Measurements from ENCODE around the gene USP17L19. TPM values are rescaled to one million over a fixed set of nuclear protein-coding genes. Genes with fewer than 3 reads are reported as not detected.
"Not testable (repeated sequence)": the region's sequence is repeated elsewhere in the genome, so short reads cannot be mapped to it uniquely, and the experiment has no call there.

USP17L19 gene
- total RNA-seq, 1 experiment from 2014 or later: not detected

DNA sequence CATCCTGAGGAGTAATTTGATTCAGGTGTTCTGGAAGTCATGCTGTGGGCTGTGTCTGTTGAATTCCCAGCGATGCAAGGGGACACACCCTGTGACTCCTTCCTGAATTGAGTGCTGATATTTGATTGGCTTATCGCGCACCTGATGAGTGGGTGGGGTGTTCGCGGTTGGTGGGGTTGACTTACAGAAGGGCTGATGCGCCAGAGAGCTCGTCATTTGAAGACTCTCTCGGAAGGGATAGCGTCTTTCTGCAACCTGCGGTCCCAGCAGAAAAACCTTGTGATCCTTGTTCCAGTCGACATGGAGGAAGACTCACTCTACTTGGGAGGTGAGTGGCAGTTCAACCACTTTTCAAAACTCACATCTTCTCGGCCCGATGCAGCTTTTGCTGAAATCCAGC is 9.4 kb downstream of the USP17L19 start, which contains the start of gene USP17L21:
USP17L21 (plus strand) TSS at position 301 of the 400 bp plus-strand sequence; CDS start at position 301, 0 bp downstream.
- H3K9me3 Mint-ChIP-seq; H3K4me1 Mint-ChIP-seq; H3K36me3 Mint-ChIP-seq; H3K27me3 Mint-ChIP-seq (ENCODE audit: low read depth); CTCF ChIA-PET; H3K4me3 Mint-ChIP-seq; ATAC-seq; H3K27ac Mint-ChIP-seq; DNase-seq (ENCODE audit: low spot score); POLR2A ChIA-PET: not testable (repeated sequence)

DNA sequence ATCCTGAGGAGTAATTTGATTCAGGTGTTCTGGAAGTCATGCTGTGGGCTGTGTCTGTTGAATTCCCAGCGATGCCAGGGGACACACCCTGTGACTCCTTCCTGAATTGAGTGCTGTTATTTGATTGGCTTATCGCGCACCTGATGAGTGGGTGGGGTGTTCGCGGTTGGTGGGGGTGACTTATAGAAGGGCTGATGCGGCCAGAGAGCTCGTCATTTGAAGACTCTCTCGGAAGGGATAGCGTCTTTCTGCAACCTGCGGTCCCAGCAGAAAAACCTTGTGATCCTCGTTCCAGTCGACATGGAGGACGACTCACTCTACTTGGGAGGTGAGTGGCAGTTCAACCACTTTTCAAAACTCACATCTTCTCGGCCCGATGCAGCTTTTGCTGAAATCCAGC is 14.1 kb downstream of the USP17L19 start, which contains the start of gene USP17L22:
USP17L22 (plus strand) TSS at position 301 of the 400 bp plus-strand sequence; CDS start at position 301, 0 bp downstream.
- H3K27me3 Mint-ChIP-seq (ENCODE audit: low read depth); H3K9me3 Mint-ChIP-seq; H3K27ac Mint-ChIP-seq; H3K4me3 Mint-ChIP-seq; H3K4me1 Mint-ChIP-seq; CTCF ChIA-PET; DNase-seq (ENCODE audit: low spot score); POLR2A ChIA-PET; H3K36me3 Mint-ChIP-seq; ATAC-seq: not testable (repeated sequence)

DNA sequence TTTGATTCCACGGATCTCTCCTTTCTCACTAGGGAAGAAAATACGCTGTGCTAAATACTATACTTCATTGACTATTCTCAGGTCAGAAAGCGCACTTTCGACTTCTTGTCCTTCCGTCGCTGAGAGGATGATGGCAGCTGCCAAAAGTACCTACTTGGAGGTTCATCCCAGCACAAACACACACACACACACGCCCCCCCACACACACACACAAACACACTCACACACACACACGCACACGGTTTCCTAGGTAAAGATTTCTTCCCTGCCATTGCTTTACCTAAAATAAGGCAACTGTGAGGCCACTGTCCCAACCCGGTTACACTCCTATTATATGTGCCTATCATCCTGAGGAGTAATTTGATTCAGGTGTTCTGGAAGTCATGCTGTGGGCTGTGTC is 18.5 kb downstream of the USP17L19 start:
- POLR2A ChIA-PET; H3K4me1 Mint-ChIP-seq; CTCF ChIA-PET; H3K36me3 Mint-ChIP-seq; H3K27me3 Mint-ChIP-seq (ENCODE audit: low read depth); H3K9me3 Mint-ChIP-seq; ATAC-seq; H3K27ac Mint-ChIP-seq; H3K4me3 Mint-ChIP-seq: not testable (repeated sequence)
- peak; percentile 15 for DNase-seq (ENCODE audit: low spot score)

Other genes with a start within 250 kb of the USP17L19 start
- 0.09 to 0.11 TPM in 2 of 3 replicates, not detected in the other for gene FAM90A26, start 83.0 kb upstream of the USP17L19 start, total RNA-seq (2021)
- not detected in 3 replicates for gene USP17L10, start 42.7 kb upstream of the USP17L19 start, total RNA-seq (2021)
- not detected in 3 replicates for gene USP17L11, start 38.0 kb upstream of the USP17L19 start, total RNA-seq (2021)
- gene USP17L12, start 33.2 kb upstream of the USP17L19 start, total RNA-seq (2021): not detected in 3 replicates
- not detected in 3 replicates for gene USP17L13, start 28.5 kb upstream of the USP17L19 start, total RNA-seq (2021)
- gene USP17L15, start 19.0 kb upstream of the USP17L19 start, total RNA-seq (2021): not detected in 3 replicates
- not detected in 3 replicates for gene USP17L17, start 9.5 kb upstream of the USP17L19 start, total RNA-seq (2021)
- not detected in 3 replicates for gene USP17L18, start 4.7 kb upstream of the USP17L19 start, total RNA-seq (2021)
- not detected in 3 replicates for gene USP17L20, start 4.7 kb downstream of the USP17L19 start, total RNA-seq (2021)
- not detected in 3 replicates for gene USP17L21, start 9.5 kb downstream of the USP17L19 start, total RNA-seq (2021)
- not detected in 3 replicates for gene USP17L22, start 14.2 kb downstream of the USP17L19 start, total RNA-seq (2021)
- gene USP17L24, start 71.8 kb downstream of the USP17L19 start, total RNA-seq (2021): not detected in 3 replicates
- gene USP17L25, start 76.5 kb downstream of the USP17L19 start, total RNA-seq (2021): not detected in 3 replicates
- gene USP17L26, start 81.3 kb downstream of the USP17L19 start, total RNA-seq (2021): not detected in 3 replicates
- not detected in 3 replicates for gene USP17L5, start 86.0 kb downstream of the USP17L19 start, total RNA-seq (2021)
- not detected in 3 replicates for gene USP17L27, start 90.8 kb downstream of the USP17L19 start, total RNA-seq (2021)
- not detected in 3 replicates for gene USP17L28, start 95.5 kb downstream of the USP17L19 start, total RNA-seq (2021)
- gene USP17L29, start 100.3 kb downstream of the USP17L19 start, total RNA-seq (2021): not detected in 3 replicates
- gene USP17L30, start 109.8 kb downstream of the USP17L19 start, total RNA-seq (2021): not detected in 3 replicates
- gene DEFB131A, start 191.0 kb downstream of the USP17L19 start, total RNA-seq (2021): not detected in 3 replicates